NCI-H69 (cell line): Measurements from ENCODE around the gene HPCAL1.
A peak's percentile ranks its signal among the peaks of the same experiment; 100 is the strongest.

Experiments used
- DNase-seq: peaks from one replicate; lab custom pipeline; 2025; lab: John Stamatoyannopoulos, UW

The HPCAL1 gene

DNA sequence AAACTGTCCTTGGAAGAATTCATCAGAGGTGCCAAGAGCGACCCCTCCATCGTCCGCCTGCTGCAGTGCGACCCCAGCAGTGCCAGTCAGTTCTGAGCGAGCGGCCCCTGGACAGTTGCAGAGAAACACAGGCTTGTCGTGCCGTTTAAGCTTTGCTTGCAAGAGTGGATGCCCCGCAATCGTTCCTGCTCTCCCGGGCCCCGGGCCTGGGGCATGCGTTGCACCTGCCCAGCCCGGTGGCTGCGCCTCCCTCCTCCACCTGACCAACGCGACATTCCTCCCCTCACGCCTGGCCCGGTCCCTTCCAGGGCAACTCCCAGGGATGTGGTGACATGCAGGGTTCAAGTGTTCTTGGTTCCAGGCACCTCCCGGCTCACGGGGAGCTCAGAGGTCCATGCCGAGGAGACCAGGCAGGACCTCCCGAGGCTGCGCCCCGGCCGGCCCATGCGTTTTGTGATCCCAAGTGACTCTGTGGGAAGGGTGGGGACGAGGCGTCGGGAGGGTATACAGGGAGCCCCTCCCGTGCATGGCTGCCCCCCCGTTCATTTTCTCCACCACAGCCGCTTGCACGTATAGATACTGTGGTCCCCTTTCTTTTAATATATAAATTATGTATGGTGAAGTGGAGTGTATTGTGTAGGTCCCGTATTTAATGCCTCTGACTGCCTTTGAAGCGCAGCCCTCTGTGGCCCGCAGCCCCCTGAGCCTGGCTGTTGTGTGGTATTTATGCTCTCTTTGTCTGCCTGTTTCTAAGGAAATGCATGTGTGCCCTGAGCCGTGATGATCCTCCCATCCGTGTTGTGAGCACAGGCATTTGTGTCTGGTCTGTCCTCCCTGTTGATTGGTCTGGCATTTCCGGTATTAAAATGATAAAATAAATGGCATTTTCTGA, 124.3 kb downstream of the HPCAL1 start:
- no peak for DNase-seq

- no peak for DNase-seq
These were observed 124.9 kb downstream of the HPCAL1 start for GRCh38 chr2:10427618-10427949.

DNA sequence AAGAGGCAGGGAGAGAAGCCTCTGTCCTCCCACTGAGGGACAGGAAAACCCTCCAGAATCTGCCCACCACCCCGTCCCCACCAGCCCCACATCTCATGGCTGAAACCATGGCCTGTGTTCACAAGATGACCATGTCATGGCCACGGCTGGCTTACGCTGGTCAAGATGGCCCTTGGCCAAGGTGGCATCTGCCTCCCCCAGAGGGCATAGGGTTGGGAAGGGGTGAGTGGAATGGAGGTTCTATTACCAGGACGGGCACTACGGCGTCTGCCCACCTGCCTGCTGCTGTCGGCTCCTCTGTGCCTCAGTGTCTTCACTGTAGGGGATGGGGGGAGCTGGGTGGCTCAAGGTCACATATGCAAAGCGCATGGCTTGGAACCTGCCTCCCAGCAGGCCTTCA, 125.7 kb downstream of the HPCAL1 start:
- no peak for DNase-seq

DNA sequence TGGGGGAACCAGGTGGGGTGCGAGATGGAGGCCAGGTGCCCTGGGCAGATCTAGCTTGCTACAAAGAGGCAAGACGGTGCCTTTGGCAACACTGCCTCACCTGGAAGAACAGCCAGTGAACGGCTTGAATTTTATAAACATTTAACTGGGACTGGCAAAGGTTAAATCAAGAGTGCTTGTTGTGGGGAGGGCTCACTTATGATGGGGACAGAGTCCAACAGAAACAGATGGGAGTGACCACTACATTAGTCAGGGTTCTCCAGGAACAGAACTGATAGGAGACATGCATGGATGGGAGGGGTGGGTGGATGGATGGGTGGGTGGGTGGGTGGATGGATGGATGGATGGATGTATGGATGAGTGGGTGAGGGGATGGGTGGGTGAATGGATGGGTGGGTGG, 126.2 kb downstream of the HPCAL1 start:
- no peak for DNase-seq

GRCh38 chr2:10430886-10431622, 128.3 kb downstream of the HPCAL1 start:
- no peak for DNase-seq

GRCh38 chr2:10431797-10432196, 129.1 kb downstream of the HPCAL1 start:
- no peak for DNase-seq

DNA sequence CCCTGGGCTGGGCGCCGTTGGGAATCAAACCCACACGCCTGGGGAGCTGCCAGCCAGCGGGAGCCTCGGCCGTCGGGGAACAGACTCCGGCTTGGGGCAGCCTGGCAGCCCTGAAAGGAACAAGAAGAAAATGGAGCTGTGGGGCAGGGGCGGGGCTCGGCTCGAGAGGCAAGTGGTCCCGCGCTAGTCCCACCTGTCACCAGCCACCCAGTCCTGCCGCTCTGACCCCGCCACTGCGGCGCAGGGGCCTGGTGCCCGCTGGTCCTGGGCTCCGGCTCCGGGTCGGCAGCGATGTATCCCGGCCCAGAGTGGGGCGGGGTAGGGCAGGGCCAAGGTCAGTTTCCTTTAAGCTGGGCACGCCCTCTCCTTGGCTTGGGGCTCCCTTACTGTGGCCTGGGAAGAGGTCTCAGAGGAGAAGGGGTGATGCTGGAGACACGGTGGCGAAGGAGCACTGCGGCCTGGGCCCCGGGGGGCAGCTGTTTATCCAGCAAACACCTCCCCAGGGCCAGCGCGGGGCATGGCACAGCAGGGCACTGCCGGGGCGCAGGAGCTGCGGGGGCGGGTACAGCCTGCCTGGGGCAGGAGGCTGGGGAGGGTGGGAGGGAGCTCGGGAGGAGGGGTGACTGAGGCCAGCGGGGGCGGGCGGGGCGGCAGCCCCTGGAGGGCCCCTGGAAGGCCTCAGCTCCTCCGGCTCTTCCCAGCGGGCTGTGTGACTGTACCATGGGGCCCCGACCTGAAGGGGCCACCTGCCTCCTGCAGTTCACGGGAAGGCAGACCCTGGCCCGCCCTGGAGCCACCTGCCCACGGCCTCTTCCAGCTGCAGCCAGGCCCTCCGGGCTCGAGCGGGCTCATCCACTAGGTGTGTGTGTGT, 129.8 kb downstream of the HPCAL1 start:
- DNase-seq, result no peak

GRCh38 chr2:10433264-10433946, 130.7 kb downstream of the HPCAL1 start:
- DNase-seq, result no peak

DNA sequence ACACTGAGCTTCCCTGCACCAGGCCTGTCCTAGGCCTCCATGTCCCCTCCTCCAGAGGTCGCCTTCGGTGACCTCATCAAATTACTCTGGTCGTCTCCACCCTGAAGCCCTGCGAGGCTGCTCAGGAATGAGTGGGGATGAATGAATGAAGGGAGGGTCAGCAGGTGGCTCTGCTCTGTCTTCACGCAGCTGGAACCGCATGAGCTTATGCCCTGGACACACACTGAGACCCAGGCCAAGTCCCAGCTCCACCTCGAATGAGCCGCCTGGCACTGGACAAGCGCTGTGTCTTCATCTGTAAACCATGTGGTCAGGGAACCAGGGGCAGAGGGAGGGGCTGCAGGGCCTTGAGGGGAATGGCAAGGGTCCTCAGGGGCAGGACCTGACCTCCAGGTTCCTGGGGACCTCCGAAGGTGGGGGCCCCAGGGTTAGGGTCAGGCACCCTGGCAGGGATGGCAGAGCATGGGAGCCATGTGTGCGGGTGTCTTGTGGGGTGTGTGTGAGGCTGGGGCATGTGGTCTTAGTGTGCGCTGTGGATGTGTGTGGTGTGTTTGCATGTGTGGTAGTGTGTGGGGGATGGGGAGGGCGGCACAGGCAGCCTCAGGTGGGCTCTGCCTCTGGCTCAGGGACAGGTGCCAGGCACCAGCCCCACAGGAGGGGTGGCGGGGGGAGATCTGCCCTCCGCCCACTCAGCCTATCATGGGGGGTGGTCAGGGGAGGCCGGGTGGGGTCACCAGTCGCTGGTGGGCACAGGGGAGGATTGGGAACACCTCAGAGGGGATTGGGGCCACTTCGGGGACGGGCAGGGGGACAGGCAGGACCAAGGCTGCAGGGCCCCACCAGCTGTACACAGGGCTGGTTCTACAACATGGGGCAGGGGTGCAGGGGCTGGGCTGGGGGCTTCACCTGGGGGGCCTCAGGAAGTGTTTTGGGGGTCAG, 131.5 kb downstream of the HPCAL1 start:
- DNase-seq, result no peak

- DNase-seq, result peak; percentile 72
These were observed 132.4 kb downstream of the HPCAL1 start for GRCh38 chr2:10434886-10435819.

DNA sequence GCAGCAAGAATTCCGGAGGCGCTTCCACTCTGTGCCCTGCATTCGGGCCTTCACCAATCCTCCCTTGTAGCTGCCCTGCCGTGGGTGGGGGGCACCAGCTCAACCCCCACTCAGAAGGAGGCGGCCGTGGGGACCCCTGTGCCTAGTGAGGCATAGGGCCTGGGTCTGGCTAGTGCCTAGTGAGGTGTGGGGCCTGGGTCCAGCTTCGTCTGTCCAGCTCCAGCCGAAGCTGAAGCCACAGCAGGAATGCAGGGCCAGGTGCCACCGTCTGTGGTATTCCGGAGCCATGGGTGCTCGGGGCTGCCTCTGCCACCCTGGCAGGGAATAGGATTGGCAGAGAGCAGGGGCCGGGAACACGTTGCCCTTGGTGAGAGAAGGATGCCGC, 133.1 kb downstream of the HPCAL1 start:
- no peak for DNase-seq

DNA sequence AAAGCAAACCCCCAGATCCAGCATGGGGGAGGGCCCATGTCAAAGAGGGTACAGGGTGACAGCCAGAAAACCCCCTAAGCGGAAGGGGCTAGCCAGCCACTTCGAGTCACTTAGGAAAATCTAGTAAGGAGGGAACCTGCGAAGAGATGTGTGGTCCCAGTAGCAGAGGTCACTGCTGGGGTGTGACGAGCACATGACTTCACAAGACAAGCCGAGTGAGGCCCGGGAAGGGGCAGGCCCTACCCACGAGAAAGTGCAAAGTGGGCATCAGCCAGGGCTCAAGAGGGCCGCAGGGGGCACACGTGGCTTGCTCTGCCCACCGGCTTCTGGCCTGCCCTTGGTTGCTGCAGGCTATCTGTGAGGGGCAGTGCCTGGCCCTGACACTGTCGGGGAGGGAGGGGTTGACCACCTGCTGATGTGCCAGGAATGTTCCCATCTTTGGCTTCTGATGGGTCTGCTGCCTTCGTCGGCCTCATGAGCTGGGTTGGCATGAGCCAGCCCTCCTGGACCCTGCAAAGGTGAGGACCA, 133.9 kb downstream of the HPCAL1 start:
- DNase-seq, result no peak

- peak; percentile 3 for DNase-seq
These were observed 135.1 kb downstream of the HPCAL1 start for GRCh38 chr2:10437806-10438205.

GRCh38 chr2:10438688-10439087, 136.0 kb downstream of the HPCAL1 start:
- no peak for DNase-seq

GRCh38 chr2:10439185-10439879, 136.6 kb downstream of the HPCAL1 start:
- DNase-seq, result peak; percentile 3

GRCh38 chr2:10439971-10440370, 137.3 kb downstream of the HPCAL1 start:
- DNase-seq, result no peak

DNA sequence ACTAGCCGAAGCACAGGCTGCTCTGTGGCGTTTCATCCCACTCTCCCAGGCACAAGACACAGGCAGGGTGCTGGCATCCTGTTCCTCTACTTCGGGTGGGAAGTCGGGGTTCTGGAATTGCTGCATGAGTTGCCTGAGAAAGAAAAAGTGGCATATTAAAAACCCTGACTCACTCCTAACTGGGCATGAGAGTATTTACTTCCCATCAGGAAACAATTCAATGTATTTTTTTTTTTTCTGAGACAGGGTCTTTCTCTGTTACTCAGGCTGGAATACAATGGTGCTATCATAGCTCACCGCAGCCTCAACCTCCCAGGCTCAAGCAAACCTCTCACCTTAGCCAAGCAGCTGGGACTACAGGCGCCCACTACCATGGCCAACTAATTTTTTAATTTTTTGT, 138.0 kb downstream of the HPCAL1 start:
- no peak for DNase-seq

DNA sequence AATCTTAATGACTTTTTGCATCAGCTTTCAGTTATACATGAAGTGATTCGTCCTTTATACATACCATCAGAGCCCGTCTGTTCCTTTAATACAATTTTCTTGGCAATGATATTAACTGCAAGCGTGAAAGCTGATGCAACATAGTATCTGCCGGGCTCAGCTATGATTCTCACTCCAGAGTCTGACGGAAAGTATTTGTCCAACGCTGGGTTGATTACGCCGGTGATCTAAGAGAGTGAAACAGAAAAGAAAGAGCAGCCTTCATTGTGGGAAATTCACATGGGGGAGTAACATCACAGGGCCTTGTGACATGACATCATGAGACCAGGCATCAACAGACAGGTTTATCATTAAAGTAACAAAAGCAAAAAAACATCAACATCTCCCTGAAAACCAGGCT, 139.2 kb downstream of the HPCAL1 start:
- DNase-seq, result no peak
